Stimulated activated CD4-positive, alpha-beta T cell treated with anti-CD3 and anti-CD28 coated beads, Interleukin-4, amount 100 ng/mL, for 48 hours (primary cell): ENCODE results near the gene CNOT6.

Experiments
- DNase-seq, 2 donors: peaks; one replicate each; pipeline ENCODE4 v3.0.0-alpha.2; 2020; ENCODE audit warnings: low read depth in 2 of 2

The CNOT6 gene

DNA sequence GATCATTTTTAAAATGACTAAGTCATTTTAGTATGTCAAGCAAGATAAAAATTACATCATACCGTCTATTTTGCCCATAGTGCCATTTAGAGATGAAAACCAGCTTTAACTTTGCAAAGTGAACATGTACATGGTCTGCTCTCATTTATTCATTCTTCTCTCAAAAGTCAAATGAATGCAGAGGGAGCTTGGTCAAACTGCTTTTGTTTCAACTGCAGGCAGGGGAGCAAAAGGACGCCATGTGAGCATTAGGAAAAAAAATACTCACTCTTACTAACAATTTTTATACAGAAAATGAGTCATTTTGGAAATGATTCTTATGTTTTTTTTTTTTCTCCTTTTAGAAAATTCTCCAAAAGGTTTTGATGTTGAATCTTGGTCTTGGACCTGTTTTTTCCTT lies 81.4 kb downstream of the CNOT6 start:
- DNase-seq: no peak

DNA sequence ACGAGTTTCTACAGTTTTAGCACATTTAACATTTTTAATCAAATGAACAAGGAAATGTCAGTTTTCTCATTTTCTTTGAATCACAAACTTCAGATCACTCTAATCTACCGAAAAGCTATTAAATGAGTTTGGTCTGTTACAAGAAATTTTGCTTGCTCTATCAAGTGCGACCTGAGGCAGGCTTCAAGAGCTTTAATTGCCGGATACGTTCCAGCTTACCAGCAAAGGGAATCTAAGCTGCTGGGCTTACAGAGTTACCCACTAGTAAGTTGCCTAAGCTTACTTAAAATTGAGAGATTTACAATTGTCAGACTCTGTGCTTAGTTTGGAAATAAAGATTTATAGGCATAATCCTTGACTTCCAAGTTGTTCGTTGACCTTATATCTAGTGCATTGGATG lies 86.5 kb downstream of the CNOT6 start:
- no peak for DNase-seq

DNA sequence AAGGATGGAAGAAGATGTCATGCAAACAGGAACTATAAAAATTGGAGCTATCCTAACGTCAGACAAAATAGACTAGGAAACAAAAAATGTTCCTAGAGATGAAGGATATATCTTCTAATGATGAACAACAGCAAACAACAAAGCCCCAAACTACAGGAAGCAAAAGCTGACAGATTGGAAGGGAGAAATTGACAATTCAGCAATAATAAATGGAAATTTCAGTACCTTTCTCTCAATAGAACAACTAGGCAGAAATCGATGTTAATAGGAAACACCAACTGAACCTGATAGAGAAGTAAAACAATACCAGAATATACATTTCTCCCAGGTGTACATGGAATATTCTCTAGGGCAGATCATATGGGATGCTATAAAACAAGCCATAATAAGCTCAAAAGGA lies 89.6 kb downstream of the CNOT6 start:
- no peak for DNase-seq

DNA sequence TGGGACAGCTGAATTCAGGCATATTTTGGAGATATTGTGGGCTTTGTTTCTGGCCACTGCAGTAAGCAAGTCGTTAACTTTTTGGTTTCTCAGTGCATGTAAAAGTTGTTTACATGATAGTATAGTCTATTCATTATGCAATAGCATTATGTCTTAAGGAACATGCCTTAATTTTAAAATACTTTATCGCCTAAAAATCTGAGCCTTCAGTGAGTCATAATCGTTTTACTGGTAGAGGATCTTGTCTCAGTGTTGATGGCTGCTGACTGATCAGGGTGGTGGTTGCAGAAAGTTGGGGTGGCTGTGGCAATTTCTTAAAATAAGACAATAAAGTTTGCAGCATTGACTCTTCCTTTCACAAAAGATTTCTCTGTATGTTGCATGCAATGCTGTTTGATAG lies 92.0 kb downstream of the CNOT6 start:
- DNase-seq: no peak

DNA sequence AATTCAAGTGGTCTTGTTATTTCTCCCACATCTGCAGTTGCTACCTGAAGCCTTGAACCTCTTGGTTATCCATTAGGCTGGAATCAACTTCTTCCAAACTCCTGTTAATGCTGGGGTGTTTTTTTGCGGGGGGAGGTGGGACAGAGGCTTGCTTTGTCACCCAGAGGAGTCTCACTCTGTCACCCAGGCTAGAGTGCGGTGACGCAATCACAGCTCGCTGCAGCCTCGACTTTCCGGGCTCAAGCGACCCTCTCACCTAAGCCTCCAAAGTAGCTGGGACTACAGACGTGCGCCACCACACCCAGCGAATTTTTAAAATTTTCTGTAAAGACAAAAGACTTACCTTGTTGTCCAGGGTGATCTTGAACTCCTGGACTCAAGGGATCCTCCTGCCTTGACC lies 92.7 kb downstream of the CNOT6 start:
- DNase-seq: no peak

DNA sequence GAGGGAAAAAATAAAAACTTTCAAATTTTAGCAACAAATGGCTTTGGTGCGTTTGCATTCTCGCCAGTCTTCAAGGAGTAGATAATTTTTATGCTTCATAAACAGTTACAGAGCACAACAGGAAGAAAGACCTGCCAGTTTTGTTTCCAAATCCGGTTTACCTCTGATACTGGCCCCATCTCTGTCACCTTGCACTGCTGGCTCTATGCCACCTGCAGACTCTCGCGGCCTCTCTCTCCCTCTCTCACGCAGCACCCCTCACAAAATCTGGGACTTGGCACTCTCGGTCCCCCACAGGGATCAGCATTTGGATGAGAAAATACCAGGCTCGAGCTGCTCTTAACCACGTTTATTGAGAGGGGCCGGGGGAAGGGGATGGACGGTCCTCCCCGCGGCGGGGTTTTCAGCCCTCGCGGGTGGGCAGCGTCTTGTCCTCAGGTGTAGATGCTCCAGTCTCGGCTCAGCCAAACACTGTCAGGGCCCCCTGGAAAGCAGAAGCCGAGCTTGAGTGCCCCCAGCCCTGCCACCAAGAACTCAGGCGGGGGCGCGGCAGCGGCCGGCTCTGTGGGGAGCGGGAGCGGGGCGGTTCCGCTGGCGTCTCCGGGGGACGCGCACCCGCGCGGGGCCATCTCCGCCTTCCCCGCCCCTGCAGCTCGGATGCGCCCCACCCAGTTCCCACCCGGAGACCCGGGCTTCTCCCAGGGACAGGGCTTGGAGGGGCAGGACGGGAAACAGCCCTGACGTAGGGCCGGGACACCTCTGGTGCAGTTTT lies 95.8 kb downstream of the CNOT6 start:
- DNase-seq: no peak

DNA sequence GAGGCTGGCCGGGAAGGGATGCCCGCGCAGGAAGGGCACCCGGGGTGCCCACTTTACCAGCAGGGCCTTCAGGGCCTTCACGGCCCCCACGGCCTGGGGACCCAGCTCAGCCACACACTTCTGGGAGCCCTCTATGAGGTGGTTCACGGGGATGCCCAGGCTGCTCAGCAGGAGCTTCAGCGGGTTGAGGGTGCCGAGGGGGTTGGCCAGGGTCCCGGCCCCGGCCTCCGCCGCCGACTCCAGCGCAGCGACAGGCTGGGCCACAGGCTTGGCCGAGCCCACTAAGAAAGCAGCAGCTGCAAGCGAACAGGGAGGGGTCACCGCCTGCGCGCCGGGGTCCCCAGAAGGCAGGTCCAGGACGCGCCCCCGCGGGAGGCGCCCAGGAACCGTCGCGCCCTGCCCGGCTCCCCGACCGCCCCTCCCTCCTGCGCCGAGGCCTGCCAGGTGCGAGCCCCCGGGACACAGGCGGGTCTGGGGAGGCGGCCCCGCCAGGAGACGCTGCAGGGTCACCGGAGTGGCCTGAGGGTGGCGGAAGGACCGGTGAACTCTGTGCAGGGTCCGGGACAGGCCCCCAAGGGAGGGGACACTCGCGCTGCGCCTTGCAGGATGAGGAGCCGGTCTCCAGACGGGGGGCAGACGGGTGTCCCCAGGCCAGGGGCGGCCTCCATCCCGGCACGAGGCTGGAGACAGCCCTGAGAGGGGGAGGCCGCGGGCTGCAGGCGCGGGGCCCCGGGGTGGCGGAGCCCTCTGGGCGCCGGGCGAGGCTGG lies 96.5 kb downstream of the CNOT6 start:
- no peak for DNase-seq

DNA sequence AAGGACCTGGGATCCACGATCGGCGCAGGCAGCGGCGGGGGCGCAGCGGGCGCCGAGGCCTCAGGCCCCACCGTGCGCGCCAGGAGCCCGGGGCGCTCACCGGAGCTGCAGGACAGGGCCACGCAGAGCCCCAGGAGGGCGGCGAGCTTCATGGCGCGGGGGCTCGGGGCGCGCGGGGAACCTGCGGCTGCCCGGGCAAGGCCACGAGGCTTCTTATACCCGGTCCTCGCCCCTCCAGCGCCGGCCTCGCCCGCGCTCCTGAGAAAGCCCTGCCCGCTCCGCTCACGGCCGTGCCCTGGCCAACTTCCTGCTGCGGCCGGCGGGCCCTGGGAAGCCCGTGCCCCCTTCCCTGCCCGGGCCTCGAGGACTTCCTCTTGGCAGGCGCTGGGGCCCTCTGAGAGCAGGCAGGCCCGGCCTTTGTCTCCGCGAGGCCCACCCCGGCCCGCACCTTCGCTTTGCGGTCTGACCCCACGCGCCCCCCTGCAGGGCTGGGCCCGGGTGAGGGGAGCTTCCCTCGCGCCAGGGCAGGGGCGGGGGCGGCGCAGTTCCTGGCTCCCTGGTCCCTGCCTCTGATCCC lies 97.2 kb downstream of the CNOT6 start, which contains the start of gene SCGB3A1:
SCGB3A1 (minus strand) TSS at position 189 of the 577 bp plus-strand sequence; CDS start at position 152, 37 bp downstream.
- DNase-seq: no peak

DNA sequence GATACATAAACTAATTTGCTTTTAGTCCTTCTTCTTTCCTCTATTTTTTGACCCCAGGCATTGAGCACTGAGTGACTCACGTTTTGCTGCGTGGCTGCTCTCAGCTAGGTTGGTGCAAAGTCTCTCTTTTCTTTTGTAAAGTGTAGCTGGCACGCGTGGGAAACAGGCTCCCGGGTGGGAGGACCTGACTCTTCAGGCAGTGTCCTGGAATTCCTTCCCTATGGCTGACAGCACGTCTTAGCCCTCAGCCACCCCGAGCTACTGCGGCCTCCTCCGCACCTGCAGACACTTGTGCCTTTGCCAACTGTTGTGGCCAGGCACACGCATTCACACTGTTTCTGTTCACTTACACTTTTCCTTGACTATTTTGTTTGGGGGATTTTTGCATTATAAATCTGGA lies 98.0 kb downstream of the CNOT6 start:
- no peak for DNase-seq

DNA sequence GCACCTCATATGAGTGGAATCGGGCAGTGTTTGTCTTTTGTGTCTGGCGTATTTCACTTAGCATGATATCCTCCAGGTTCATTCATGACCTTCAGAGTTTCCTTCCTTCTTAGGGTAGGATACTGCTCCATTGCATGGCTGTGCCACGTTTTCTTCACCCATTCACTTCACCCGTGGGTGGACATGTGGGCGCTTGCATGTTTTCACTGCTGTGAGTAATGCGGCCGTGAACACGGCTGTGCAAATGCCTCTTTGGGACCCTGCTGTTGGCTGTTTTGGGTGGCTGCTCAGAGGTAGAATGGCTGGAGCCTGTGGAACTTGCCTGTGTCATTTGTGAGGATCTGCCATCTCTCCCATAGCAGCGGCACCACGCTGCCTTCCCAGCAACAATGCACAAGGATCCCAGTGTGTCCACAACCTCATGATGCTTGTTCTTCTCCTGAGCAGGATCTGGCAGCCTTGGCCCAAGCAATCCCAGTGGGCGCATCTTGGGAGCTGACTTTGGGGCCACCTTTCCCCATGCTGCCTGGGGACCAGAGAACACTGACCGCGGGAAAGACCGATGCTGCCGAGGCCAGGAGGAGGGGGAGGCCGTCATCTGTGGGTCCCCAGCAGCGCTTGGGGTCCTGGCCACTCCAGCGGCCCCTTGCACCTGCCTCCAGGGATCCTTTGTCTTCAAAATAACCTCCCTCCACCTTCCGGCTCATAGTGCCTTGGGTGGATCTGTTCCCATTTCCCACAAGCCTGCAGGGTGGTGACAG lies 99.4 kb downstream of the CNOT6 start:
- DNase-seq: no peak

DNA sequence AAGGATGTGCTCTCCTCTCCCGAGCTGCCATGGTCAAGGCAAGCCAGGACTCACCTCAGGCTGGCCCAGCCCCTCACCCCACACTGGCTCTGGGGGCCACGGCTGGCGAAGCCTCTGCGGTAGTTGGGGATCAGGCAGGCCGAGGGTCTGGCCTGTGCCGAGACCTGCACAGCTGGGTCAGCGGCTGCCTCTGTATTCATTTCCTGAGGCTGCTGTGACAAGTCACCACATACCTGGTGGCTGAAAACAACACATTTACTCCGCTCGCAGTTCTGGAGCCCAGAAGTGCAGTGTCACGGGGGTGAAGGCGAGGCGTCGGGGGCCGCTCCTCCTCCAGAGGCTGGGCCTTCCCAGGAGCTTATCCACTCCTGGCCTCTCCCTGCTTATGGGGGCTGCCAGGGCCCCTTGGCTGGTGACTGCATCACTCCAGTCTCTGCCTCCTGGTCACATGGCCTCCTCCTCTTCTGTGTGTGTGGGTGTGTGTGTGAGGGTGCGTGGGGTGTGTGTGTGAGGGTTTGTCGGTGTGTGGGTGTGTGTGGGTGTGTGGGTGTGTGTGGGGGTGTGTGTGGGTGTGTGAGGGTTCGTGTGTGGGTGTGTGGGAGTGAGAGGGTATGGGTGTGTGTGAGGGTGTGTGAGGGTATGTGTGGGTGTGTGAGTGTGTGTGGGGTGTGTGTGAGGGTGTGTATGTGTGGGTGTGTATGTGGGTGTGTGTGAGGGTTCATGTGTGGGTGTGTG lies 100.3 kb downstream of the CNOT6 start:
- no peak for DNase-seq

DNA sequence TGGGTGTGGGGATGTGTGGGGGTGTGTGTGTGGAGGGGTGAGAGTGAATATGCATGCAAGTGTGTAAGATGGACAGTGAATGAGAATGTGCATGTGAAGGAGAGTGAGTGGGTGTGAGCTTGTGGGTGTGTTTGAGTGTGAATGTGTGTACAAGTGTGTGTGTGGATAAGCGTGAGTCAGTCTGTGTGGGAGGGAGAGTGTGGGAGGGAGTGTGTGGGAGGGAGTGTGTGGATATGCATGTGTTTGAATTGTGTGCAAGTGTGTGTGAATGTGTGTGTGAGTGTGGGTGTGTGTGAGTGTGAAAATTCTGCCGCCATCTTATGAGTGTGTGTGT lies 100.8 kb downstream of the CNOT6 start:
- no peak for DNase-seq

DNA sequence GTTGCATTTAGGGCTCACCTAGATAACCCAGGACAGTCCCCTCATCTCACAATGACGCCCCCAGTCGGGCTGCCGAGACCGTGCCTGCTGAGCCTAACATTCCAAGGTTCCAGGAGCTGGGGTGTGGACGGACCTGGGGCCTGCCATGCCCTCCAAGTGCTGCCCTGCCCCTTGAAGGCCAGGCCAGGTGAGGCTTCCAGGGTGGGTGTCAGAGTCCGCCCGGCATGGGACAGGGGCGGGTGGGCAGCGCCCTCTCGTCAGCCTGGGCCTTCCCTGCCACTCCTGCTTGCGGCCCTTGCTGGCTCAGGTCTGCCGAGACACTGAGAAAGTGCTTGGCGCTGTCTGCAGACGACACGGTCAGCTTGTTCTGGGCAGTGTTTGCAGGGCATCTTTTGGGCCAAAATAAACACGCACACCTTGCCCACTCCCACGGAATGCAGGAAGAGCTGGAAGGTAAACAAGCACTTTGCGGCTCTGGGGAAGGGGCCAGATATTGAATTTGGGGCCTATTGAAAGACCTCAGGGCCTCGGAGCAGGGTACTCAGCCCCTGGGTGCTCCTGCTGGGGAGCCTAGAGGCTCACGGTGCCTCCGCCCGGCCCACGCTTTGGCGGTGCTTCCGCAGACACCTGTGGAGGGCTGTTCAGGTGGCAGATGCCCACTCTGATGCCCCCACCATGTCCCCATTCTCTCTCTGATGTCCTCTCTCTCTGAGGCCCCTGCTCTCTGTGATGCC lies 101.4 kb downstream of the CNOT6 start:
- no peak for DNase-seq

DNA sequence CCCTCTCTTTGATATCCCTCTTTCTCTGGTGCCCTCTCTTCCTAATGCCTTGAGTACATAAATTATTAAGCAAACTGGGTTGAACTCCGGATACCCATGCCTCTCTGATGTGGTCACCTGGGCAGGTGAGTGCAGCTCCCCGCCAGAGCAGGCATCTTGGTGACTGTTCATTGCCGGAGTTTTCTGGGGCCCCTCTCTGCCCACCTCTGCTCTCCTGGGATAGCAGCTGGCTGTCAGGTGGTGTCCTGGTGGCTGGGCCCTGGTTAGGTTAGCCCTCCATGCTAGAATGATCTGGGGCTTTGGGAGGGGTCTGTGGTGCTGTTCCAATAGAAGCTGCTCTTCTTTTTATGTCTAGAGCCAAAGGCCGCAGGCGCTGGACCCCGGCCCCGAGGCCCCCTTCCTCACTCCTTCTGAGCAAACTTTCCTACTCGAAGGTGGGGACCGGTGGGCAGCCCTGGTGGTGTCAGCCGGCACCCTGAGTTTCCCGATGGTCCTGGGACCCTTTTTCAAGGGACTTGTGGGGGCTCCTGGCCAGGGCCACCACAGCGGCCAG lies 102.0 kb downstream of the CNOT6 start:
- no peak for DNase-seq

DNA sequence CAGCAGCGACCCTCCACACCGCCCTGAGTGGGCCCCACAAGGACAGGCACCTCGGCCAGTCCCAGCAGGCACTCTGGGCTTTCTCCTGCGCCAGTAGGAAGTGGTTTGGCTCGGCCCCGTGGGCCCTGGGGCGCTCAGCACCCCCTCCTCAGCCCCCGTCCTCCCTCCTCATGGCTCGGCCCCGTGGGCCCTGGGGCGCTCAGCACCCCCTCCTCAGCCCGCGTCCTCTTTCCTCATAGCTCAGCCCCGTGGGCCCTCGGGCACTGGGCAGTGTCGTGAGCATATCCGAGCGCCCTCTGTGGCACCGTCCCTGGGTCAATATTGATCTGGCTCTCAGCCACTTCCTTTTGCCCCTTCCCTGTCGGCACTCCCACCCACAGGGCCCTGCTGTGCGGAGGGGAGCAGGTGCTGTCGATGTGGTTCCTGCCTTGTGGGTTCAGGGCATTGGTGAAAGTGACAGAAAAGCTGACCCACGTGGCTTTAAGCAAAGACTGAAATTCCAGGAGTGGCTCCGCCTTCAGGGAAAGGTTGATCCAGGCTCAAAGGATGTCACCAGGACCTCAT lies 102.6 kb downstream of the CNOT6 start:
- DNase-seq: no peak

DNA sequence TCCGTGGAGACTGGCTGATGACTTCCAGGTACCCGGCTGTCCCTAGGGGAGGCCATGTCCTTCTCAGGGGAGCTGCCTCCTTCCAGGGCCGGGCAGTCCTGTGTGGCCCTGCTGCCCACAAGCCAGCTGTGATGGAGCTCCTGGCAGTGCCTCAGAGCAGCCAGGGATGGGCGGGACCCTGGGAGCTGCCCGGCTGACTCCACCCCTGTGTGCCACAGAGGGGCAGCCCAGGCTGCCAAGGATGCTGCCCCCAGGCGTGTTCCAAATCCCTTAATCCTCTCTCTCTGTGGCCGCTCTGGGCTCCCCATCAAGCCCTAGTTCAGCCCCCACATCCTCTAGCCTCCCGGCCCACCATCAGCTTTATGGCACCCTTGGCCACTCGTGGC lies 104.1 kb downstream of the CNOT6 start:
- DNase-seq: no peak

DNA sequence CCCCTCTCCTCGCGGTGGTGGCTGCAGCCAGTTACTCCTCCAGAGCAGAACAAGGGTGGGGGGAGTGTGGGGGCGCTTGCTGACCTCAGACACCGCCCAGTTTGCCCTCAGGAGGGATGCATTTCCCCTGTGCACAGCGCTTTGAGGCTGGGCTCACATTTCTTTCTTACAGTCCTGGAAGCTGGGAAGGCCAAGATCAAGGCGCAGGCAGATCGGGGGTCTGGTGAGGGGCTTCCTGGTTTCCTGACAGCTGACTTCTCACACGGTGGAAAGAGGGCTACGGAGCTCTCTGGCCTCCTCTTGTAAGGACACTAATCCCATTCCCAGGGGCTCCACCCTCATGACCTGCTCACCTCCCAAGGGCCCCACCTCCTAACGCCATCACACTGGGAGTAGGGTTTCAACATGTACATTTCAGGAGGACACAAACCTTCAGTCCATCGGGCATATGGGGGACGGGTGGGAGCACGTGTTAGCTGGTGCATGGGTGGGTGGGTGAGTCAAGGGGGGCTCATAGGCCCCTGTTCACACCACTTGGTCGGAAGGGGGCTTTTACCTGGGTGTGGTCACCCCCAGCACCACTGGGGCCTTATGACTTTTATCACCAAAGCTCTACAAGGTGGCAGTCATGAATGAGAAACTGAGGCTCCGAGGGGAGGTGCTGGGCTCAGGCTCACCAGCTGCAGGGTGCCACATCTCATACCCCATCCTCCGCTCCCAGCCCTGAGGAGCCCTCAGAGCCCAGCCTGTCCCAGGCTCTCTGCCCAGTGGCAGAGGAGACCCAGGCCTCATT lies 104.8 kb downstream of the CNOT6 start:
- no peak for DNase-seq

DNA sequence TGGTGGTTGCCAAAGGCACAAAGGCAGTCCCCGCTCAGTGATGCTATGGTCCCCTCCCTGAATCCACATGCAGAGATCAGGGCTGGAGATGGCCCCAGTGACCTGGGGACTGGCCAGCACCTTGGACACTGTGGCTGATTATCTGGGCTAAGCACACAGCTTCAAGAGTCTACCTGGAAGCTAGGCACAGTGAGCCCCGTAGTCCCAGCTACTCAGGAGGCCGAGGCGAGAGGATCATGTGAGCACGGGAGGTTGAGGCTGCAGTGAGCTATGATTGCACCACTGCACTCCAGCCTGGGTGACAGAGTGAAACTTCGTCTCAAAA lies 105.4 kb downstream of the CNOT6 start:
- DNase-seq: no peak

DNA sequence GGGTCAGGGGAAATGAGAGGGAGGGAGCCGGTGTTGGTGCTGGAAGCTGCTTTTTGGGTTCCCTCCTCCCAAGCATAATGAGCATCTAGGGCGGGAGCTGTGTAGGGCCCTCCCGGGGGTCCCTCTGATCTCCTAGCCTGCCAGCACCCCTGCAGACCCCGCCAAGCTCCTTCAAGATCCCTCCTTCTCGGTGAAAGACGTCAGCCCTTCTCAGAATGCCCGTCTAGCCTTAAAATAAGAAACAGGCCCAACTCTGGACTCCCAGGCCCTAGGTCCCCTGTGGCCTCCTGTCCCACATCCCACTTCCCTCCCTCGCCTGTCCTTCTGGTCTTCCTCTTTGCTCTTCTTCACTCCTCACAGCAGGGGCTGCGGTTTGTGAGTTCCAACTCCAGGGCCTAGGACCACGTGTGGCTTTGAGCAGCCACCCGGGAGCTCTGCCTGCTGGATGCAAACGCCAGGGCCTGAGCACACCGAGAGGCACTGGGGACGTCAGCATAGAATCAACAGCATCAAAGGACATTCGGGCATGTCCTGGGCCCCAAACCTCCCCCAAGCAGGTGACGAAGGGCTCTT lies 105.9 kb downstream of the CNOT6 start:
- no peak for DNase-seq
